GM04504 (cell line): ENCODE data around the gene SMPD2.

ENCODE experiments used
- DNase-seq: peaks from one replicate; pipeline ENCODE4 v3.0.0-alpha.2; 2012; ENCODE audit warnings: low read depth

SMPD2 gene

DNA sequence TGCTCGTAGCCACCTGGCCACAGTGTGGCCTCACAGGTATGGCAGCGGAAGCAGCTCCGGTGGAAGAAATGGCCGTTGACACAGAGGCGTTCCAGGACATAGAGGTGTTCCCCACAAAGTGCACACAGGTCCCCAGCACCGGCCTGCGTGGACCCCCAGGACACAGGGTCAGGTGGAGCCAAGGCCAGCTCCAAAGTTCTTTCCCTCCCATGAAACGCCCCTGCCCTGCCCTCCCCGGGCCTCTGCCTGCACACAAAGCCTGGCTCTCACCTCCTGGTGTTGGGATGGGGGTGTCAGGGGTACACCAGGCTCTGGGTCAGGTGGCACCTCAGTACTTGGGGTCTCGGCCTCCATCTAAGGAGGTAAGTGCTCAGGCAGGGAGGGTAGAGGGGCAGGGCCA lies 6.6 kb downstream of the SMPD2 start:
- DNase-seq = no peak

- DNase-seq = no peak
Observed at GRCh38 chr6:109447878-109448555, 7.5 kb downstream of the SMPD2 start.

DNA sequence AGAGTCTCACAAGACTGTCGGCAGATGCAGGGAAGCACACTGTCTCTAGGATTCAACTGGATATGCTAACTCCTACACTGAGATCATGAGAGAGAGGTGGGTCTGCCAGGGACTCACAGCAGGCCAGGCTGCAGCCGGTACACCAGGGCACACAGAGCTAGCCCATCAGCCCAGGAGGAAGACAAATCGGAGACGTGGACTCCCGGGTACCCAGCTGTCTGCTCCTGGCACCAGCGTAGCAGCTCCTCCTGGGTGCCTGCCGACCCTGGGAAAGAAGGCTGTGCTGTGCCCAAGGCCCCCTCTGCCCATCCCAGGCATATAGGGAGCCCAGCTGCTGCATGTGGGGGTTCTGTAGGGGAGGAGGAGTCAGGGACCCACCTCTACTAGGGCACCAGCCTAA lies 8.1 kb downstream of the SMPD2 start:
- no peak for DNase-seq

DNA sequence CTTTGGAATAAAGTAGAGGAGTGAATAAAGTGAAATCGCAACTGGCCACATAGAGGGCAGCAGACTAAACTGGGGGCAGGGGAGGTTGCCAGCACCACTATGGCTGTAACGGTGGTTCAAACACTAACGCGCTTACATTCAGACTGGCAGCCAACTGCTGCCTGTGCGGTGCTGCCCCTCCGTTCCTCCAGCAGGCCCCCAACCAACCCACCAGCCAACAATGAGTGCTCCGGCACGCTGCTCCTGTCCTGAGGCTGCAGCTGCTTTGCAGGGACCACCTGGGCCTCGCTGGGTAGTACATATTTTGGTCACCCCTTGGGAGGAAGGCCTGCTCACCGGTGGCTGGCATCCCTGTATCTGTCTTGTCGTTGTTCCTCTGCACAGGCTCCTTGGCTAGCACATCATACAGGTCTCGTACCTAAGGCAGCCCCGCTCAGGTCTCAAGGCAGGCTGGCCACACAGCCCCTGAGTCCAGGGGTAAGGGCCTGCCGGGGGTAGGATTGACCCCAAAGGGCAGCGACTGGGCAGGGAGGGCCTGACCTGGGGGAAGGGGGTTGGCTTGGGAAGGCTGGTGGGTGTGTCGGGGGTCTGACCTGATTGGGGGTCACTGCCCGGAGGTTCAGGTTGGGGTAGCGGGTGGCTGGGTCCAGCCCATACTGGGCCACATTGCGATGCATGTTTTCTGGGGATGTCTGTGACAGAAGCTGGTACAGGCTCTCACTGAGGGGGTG lies 8.7 kb downstream of the SMPD2 start:
- DNase-seq = no peak

DNA sequence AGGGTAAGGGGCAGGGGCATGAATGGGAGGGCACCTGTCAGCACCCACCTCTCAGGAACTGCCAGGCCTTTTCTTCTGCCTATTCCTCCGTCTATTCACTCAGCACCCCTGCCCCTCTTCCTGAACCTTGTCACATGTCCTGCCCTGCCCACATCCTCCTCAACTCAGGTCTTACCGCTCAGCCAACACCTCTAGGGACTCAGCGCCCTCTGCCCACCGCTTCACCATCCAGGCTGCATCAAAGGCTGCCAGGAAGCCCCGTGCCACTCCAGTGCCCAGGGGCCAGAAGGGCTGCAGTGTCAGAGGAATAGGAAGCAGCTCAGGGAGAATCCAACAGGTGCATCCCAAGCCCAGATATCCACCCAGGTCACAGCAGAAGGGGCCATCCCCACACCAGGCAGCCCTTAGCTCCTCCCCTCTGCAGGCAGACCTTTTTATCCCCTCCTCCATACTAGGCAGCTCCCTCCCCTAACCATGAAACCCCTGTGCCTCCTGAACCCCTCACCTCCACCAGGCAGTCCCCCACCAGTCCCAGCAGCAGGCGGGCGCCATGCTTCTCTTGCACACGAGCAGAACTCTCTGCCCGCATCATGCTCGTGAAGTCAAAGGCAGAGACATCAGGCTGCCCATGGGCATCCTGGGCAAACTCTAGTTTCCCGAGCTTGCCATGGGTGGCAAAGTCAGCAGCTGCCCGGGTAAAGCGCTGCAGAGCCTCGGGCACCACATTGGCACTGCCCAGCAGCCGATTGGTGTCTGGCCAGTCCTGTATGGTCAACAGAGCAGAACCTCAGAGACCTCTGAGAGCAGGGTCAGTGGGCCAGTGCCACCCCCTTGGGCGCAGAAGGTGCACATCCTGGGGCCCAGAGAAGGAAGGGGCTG lies 9.5 kb downstream of the SMPD2 start:
- DNase-seq = no peak

DNA sequence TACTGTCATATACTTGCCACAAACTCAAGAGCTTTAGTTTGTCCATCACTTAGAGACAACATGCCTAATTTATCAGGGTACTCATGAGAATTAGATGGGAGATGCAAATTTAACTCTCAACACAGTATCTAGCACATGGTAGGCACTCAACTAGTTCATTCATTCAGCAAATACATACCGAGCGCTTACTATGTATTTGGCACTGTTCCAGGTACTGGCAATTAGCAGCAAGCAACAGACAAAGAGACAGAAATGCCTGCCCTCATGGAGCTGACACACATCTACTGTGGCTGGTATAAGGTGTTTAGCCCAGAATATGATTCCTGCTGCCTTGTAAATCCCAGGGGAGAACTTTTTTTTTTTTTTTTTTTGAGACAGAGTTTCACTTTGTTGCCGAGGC lies 10.3 kb downstream of the SMPD2 start:
- DNase-seq = no peak

DNA sequence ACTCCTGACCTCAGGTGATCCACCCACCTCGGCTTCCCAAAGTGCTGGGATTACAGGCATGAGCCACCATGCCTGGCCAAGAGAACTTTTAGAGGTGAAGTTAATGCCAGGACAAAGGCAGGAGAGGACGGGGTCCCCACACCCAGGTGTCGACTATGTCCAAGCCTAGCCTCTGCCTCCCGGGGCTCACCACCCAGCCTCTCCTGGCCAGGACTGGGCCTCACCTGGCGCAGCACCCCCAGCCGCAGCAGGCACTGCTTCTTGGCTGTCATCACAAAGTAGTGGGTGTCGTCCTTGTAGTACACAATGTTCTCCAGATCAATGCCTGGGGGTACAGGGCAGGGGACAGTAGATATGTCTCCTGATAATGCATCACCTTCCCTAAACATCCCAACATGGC lies 10.9 kb downstream of the SMPD2 start:
- no peak for DNase-seq

DNA sequence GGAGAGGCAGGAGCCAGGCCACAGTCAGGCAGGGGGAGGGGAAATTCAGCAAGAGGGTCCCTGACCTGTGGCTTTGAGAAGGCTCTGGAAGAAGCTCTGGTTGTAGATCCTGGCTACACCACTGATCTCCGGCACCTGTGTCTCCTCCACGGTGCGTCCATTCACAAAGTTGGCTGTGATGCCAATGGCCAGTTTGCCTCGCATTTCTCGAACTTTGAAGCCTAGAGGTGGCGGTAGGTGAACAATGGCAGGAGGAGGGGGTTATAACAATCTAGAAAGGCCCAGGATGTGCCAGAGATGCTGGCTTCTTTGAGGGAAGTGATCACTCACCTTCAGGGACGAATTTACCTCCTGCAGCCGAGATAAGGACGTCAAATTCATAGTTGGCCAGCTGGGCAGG lies 11.7 kb downstream of the SMPD2 start:
- DNase-seq = no peak

- no peak for DNase-seq
Observed at GRCh38 chr6:109453156-109453555, 12.6 kb downstream of the SMPD2 start.

DNA sequence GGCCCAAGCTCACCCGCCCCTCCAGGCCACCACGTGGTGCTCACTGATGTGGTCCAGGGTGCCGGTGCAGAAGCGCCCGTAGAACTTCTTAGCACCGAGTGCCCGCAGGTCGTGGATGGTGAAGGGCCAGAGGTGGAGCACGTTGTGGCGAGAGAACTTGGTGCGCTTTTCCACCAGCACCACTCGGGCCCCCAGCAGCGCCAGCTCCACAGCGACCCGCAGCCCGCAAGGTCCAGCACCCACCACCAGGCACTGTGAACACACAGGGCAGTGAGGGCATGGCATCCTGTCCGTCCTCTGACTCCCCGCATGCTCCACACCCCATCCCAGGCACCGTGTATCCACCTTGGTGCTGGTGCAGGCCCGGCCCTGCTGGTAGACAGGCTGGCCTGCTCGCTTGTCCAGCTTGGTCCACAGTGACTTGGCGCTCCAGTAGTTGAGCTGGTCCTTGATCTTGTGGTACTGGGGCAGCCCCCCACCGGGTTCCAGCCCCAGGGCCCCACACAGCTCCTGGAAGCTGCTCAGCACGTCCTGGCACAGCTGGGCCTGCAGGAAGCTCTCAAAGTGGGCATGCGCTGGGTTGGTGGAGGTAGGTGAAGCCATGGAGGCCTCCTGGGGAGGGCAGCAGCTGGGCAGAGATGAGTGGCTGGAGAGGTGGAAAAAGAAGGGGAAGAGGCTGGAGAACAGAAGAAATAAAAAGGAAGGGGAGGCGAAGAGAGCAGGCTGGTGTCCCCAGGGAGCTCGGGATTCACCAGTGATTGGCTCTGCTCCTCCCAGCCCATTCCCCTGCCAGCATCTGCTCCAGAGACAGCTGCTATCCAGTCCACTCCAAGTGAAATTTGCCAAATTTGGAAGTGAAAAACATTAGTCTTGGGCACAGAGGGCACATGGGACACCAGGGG lies 13.3 kb downstream of the SMPD2 start:
- no peak for DNase-seq

DNA sequence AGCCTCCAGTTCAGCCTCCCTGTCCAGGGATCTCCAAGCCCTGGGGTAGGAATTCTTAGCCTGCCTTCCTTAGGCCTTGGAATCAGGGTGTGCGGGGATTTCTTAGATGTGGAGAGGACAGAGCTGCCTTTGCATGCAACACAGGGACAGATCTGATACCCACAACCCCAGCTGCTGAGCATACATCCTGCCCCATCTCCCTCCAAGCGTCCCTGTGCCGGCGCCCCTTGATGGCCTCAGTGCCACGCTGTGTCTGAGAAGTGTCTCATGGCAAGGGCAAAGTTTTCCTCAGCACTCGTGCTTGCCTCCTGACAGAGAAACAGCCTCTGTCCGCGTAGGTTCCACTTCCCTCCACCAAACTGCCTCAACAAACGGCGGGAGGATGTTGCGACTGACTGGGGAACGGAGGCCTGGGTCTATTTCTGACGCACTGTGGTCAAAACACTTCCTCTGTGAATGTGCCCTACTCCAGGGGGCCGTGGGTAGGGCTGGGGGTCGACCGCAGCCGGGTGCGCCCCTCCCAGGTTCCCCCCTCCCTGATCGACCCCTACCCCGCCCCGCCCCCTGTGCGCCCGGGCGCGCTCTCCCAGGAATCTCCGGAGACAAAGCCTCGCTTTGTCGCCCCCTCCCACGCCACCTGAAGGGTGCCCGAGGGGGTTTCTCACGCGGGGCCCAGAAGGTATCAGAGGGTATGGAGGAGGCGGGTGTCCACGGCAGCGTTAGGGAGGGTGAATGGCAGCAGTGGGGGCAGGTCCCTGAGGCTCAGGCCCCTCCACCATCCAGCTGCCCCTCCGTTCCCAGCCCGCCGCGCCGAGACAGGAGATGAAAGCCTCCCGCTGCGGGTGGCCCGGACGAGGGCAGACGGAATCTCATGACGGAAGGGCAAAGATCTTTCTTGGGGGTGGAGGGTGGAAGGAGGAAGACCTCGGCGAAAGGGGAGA lies 14.2 kb downstream of the SMPD2 start:
- DNase-seq = no peak

DNA sequence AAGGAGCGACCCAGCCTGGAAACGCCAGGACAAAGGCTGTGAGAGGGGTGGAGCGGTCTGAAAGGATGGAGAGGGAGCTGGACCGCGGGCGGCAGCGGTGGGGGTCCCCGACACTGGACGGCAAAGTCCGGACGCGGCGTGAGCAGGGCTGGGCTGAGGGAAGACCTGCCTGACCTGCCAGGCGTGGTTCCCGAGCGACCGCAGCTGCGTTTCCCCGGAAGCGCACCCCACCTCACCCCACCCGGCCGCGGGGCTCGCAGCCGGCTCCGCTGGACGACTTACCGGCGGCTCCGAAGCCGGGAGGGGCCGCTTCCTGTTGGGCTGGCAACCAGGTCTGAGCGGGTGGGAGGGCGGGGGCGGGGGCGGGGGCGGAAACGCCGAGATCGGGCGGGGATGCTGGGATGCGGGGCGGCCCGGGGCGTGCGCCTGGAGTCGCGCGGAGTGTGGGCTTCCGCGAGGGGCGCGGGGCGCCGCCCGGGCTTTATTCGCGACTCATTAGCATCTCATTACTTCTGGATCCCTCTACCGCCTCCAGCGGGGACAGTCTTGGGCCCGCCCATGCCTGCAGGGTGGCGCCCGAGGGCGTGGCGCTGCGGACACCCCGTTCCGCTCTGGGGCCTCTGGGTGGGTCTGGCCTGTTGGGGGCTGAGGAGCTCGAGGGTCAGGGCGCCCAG lies 15.1 kb downstream of the SMPD2 start, which contains the start of gene MICAL1:
Gene MICAL1, minus strand, starts transcription at position 336 of the 674 bp plus-strand sequence. CDS start 1,576 bp downstream, outside the sequence.
- no peak for DNase-seq

DNA sequence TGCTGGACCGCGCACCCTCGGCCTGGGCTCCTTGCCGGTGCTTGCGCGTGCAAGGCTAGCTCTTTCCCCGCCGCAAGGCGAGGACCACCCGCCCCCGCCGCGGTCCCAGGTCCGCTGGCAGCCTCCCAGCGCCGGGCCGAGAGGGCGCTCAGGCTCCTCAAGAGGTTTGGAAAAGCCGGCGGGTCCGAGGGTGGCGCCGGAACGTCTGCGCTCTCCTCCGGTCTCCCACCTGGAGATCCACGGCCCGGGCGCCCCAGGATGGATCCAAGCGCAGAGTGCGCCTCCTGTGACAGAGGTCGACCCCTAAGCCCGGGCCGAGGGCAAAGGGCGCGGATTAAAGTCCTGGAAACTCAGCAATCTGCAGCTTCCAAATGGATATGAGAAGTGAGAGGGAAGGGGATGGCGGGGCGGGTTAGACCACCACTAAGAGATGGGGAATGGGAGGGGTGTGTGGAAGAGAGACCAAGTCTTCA lies 15.6 kb downstream of the SMPD2 start:
- no peak for DNase-seq

DNA sequence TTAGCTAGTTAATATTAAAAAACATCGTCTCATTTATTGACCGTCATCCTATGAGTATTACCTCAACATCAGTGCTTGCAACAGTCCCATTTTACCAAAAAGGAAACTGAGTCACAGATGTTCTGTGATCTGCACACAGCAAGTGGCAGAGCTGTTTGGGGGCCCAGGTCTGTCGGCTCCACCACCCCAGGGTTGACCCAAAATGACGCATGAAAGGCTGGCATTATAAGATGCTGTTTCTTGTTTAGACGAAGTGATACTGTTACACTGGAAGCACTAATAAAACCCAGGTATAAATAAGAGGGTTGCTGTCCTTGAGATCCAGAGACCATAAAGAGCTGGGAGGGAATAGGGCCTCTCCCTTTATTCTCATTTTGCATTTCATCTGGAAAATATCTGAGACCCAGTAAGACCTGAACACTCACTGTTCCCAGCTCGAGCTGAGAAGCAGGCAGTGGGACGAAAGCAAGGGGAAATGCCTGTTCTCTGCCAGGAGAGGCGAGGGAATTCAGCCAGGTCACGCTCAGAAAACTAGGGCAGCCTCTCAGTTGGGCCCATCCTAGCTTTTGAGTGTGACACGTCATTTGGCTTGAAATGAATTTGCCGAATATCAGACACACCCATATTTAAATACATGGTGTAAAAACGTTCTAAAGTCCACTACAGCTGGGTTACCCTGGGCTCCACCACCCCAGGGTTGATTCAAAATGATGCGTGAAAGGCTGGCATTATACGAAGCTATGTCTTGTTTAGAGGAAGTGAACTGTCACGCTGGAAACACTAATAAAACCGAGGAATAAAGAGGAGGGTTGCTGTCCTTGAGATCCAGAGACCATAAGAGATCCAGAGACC lies 16.4 kb downstream of the SMPD2 start:
- peak; percentile 81 for DNase-seq

DNA sequence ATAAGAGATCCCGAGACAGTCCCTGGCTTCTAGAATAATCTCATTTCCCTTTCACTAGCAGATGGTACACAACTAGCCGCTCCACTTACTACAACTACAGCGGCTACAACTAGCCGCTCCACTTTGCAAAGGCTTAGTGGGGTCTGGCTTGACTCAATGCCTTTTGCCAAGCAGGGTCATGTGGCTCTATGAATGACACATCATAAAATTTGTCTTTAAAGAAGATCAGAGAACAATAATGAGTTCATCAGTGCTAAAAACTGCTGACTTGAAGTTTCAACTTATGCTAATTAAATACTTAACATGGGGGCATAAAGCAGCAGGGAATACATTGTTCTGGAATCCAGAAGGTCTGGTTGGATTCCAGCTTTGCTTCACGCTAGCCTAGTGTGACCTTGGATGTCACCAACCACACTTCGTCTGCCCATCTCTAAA lies 17.1 kb downstream of the SMPD2 start:
- DNase-seq = no peak

- DNase-seq = no peak
Observed at GRCh38 chr6:109458774-109459531, 18.4 kb downstream of the SMPD2 start.

- DNase-seq = no peak
Observed at GRCh38 chr6:109460161-109460829, 19.8 kb downstream of the SMPD2 start.
